ENCODE measurements around the gene TTC39C.

DNA sequence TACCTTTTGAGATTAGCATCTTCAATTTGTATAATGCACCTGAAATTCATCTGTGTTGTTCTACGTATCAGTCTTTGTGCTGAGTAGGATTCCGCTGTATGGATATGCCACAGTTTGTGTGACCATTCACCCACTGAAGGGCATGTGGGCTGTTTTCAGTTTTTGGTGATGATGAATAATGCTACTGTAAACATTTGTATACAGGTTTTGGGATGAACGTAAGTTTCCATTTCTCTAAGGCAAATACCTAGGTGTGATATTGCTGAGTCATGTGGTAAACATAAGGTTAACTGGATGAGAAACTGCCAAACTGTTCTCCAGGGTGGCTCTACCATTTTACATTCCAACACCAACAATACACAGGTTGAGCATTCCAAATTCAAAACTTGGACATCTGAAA, 159.4 kb downstream of the TTC39C start:
- TF ChIP-seq, protein P1, sequence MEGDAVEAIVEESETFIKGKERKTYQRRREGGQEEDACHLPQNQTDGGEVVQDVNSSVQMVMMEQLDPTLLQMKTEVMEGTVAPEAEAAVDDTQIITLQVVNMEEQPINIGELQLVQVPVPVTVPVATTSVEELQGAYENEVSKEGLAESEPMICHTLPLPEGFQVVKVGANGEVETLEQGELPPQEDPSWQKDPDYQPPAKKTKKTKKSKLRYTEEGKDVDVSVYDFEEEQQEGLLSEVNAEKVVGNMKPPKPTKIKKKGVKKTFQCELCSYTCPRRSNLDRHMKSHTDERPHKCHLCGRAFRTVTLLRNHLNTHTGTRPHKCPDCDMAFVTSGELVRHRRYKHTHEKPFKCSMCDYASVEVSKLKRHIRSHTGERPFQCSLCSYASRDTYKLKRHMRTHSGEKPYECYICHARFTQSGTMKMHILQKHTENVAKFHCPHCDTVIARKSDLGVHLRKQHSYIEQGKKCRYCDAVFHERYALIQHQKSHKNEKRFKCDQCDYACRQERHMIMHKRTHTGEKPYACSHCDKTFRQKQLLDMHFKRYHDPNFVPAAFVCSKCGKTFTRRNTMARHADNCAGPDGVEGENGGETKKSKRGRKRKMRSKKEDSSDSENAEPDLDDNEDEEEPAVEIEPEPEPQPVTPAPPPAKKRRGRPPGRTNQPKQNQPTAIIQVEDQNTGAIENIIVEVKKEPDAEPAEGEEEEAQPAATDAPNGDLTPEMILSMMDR (conservative IDR thresholded peaks at IDR 0.05): no peak
- no peak for TF ChIP-seq ZFX (IDR thresholded peaks at IDR 0.05)
